PC-3 (cell line): Measurements from ENCODE around the gene PDZK1IP1. TPM values are rescaled to one million over a fixed set of nuclear protein-coding genes. Genes with fewer than 3 reads are reported as not detected.

Experiments
- ATAC-seq: fragments of 200-7000 bp; cut with Tn5 transposase; 2 replicates; pipeline ENCODE4 v1.9.1; 2020; ENCODE audit warnings: mild to moderate bottlenecking, moderate library complexity
- BruUV-seq: library from RNA; stranded (reverse); fragments of 400-500 nt; replicated peaks from 2 replicates; lab custom pipeline; 2021; lab: Mats Ljungman, UMichigan
- CTCF ChIA-PET: fragments of 300-600 bp; sonication (Branson Sonifier 250); formaldehyde crosslinking; loops from one replicate; lab custom pipeline; 2022; ENCODE audit warnings: antibody characterized with exemption; lab: Charles Lee
- POLR2A ChIA-PET: fragments of 300-600 bp; sonication (Branson Sonifier 250); formaldehyde crosslinking; loops from one replicate; lab custom pipeline; 2022; ENCODE audit warnings: antibody characterized with exemption; ENCODE audit not compliant: unreplicated experiment; lab: Charles Lee
- DNase-seq: peaks from one replicate; pipeline ENCODE4 v3.0.0-alpha.2; 2015
- H2AFZ ChIP-seq: fragments of 300-600 bp; sonication (generic); 2 replicates; pipeline ENCODE4 v1.6.0; 2016; ENCODE audit warnings: antibody characterized with exemption, low read length
- H3F3A ChIP-seq: fragments of 300-600 bp; sonication (generic); one replicate; pipeline ENCODE4 v1.6.0; 2017; ENCODE audit warnings: antibody characterized with exemption, low read length, control low read depth, mild to moderate bottlenecking; ENCODE audit not compliant: unreplicated experiment
- H3K27ac ChIP-seq: fragments of 300-600 bp; sonication (generic); 2 replicates; pipeline ENCODE4 v1.5.1; 2016; ENCODE audit warnings: mild to moderate bottlenecking, low read length
- H3K27me3 ChIP-seq: fragments of 300-600 bp; sonication (generic); 2 replicates; pipeline ENCODE4 v1.6.1; 2016; ENCODE audit warnings: low read length, mixed read lengths
- H3K36me3 ChIP-seq: fragments of 300-600 bp; sonication (generic); 2 replicates; pipeline ENCODE4 v1.6.1; 2016; ENCODE audit warnings: low read depth, mixed run types, low read length, mixed read lengths
- H3K4me1 ChIP-seq: fragments of 300-600 bp; sonication (generic); 2 replicates; pipeline ENCODE4 v1.5.1; 2016; ENCODE audit warnings: low read length; ENCODE audit not compliant: insufficient read depth
- H3K4me2 ChIP-seq: fragments of 300-600 bp; sonication (generic); 2 replicates; pipeline ENCODE4 v1.6.0; 2016; ENCODE audit warnings: low read length
- H3K4me3 ChIP-seq: fragments of 300-600 bp; sonication (generic); 2 replicates; pipeline ENCODE4 v1.5.1; 2016; ENCODE audit warnings: mild to moderate bottlenecking, low read length, mixed read lengths
- H3K79me2 ChIP-seq: fragments of 300-600 bp; sonication (generic); 2 replicates; pipeline ENCODE4 v1.6.1; 2017; ENCODE audit warnings: low read length, mixed read lengths
- H3K9ac ChIP-seq: fragments of 300-600 bp; sonication (generic); 2 replicates; pipeline ENCODE4 v1.6.0; 2016; ENCODE audit warnings: mild to moderate bottlenecking, low read length
- H3K9me2 ChIP-seq: fragments of 300-600 bp; sonication (generic); replicated peaks from 2 replicates; pipeline ENCODE4 v1.6.1; 2016; ENCODE audit warnings: mixed run types, low read length, mixed read lengths
- H3K9me3 ChIP-seq: fragments of 300-600 bp; sonication (generic); 2 replicates; pipeline ENCODE4 v1.6.1; 2016; ENCODE audit warnings: low read length, mixed read lengths
- H4K20me1 ChIP-seq: fragments of 300-600 bp; sonication (generic); 2 replicates; pipeline ENCODE4 v1.6.1; 2016; ENCODE audit warnings: low read length, mixed read lengths
- EZH2 ChIP-seq: fragments of 300-600 bp; sonication (generic); IDR thresholded peaks from one replicate; pipeline ENCODE4 v1.6.1; 2017; ENCODE audit warnings: antibody characterized with exemption, mild to moderate bottlenecking, low read length; ENCODE audit not compliant: unreplicated experiment
- EZH2phosphoT487 ChIP-seq: fragments of 300-600 bp; sonication (generic); IDR thresholded peaks from 2 replicates; pipeline ENCODE4 v1.6.1; 2018; ENCODE audit warnings: mild to moderate bottlenecking, antibody characterized with exemption, low read length, borderline replicate concordance
- intact Hi-C: fragments of 100-400 bp; cut with micrococcal nuclease; formaldehyde crosslinking; loops from 2 replicates; pipeline ENCODE4 v1.9.0; 2023
- total RNA-seq: library from RNA; depleted of rRNA; stranded (reverse); fragments of >200 nt; gene quantifications from 2 replicates; pipeline ENCODE4 v1.2.3, GENCODE V29; 2014
- TF ChIP-seq, protein P1 (sequence below): fragments of 300-600 bp; sonication (generic); conservative IDR thresholded peaks from 2 replicates; pipeline ENCODE4 v1.5.1; 2017; ENCODE audit warnings: antibody characterized with exemption, low read depth, mild to moderate bottlenecking, low read length

PDZK1IP1 gene
- total RNA-seq, 1 experiment from 2014 or later: not detected

DNA sequence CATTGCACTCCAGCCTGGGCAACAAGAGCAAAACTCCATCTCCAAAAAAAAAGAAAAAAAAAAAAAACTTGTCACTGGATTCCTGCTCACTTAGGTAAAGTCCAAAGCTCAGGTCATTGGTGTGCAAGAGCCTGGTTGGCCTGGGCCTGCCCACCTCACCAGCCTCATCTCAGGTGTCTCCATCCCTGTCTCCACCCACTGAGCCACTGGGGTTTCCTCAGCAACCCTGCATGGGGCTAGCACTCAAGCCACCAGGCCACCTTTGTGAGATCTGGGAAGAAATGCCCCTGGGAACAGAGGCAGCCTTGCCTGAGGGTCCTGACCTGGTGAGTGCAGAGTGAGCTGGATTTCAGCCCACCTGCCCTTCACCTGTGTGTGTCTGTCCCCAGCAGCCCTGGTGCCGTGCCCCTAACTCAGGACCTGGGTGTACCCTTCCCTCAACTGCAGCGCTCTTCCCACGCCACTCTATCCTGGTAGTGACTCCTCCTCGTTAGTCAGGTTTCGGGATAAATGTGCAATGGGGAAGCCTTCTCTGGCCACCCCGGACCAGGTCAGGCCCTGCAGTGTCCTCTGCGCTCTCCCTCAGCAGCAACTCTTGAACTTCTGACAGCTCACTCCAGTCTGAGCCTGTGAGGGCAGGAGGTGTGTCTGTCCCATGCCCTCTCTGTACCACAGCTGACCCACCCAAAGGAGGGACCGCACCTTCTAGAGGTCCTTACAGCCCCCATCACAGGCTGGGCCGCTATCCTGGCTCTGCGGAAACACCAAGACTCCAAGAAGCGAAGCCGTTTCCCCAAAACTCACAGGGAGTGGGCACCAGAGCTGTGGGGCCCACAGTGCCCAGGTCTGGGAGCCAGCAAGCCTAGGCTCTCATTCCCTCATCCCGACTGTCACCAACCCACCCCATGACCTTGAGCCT, 3.3 kb downstream of the PDZK1IP1 start:
- intact Hi-C loops: no loop called here
- POLR2A ChIA-PET: no interaction called here

DNA sequence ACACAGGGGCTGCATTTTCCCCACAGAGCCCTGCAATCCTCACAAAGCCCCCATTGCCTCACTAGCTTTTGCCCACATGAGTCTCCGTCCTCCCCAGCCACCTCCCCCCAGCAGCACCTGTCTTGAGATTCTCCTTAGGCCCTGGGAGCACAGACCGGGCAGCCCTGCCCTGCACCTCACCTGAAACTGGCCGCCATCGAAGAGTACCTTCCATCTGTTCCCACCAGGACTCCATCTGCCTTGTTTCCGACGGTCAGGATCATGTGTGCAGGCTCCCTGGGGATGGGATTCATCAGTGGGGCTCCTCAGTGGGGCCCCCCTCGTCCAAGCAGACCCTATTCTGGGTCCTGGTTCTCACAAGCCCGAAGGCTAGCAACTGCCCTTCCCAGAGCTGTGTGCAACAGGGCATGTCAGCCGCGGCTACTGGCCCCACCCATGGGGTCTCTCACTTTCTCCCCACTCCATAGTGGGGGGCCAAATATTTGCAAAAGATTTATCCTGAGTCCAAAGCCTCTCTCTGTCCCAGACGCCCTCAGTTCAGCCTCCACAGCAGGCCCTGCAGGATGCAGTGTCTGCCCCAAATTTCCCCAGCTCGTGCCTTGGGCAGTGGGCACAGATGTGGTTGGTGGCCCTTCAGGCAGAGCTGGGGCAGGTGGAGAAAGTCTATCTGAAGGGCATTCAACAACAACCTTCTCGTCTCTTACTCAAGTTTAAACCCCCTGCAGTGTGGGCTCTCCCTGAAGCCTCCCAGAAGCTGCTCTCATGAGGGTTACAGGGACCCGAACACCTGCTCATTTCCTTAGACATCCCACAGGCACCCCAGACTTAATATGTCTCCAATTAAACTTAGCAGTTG, 4.8 kb downstream of the PDZK1IP1 start:
- no peaks in the 10 kb centered on the region for H3F3A ChIP-seq
- H3K9ac ChIP-seq: no peak overlapping the region
- no peaks in the 10 kb centered on the region for H4K20me1 ChIP-seq
- no peak overlapping the region for H3K4me3 ChIP-seq
- no peak for ATAC-seq
- no peaks in the 10 kb centered on the region for H3K79me2 ChIP-seq
- no TSS peak for BruUV-seq
- intact Hi-C loops: no loop called here
- H3K4me1 ChIP-seq: peaks cover 3% of the 10 kb centered on the region
- ChIA-PET CTCF (interaction anchor here (0.6 kb wide), 1 partner anchor 165 kb away, joined by 3 read pairs; no protein-coding TSS in a partner anchor), POLR2A (no interaction called here)
- H2AFZ ChIP-seq: no peak overlapping the region
- no peak overlapping the region for H3K27ac ChIP-seq
- H3K9me2 ChIP-seq: no peaks in the 10 kb centered on the region
- TF ChIP-seq, protein P1, sequence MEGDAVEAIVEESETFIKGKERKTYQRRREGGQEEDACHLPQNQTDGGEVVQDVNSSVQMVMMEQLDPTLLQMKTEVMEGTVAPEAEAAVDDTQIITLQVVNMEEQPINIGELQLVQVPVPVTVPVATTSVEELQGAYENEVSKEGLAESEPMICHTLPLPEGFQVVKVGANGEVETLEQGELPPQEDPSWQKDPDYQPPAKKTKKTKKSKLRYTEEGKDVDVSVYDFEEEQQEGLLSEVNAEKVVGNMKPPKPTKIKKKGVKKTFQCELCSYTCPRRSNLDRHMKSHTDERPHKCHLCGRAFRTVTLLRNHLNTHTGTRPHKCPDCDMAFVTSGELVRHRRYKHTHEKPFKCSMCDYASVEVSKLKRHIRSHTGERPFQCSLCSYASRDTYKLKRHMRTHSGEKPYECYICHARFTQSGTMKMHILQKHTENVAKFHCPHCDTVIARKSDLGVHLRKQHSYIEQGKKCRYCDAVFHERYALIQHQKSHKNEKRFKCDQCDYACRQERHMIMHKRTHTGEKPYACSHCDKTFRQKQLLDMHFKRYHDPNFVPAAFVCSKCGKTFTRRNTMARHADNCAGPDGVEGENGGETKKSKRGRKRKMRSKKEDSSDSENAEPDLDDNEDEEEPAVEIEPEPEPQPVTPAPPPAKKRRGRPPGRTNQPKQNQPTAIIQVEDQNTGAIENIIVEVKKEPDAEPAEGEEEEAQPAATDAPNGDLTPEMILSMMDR: no peak
- TF ChIP-seq EZH2phosphoT487: no peak
- no peak for TF ChIP-seq EZH2
- no peak for DNase-seq
- H3K4me2 ChIP-seq: no peak overlapping the region
- H3K27me3 ChIP-seq: no peaks in the 10 kb centered on the region
- no peaks in the 10 kb centered on the region for H3K9me3 ChIP-seq
- no peaks in the 10 kb centered on the region for H3K36me3 ChIP-seq

More for the DNA sequence above, 3.3 kb downstream of the PDZK1IP1 start:
- H3K9me3 ChIP-seq: no peaks in the 10 kb centered on the region
- no peaks in the 10 kb centered on the region for H3K27me3 ChIP-seq
- no peak overlapping the region for H3K27ac ChIP-seq
- no peak for ATAC-seq
- no peaks in the 10 kb centered on the region for H3K36me3 ChIP-seq
- CTCF ChIA-PET: no interaction called here
- H4K20me1 ChIP-seq: no peaks in the 10 kb centered on the region
- no peak overlapping the region for H3K4me3 ChIP-seq
- no TSS peak for BruUV-seq
- H3F3A ChIP-seq: no peaks in the 10 kb centered on the region
- H3K4me2 ChIP-seq: no peak overlapping the region
- no peak for DNase-seq
- no peaks in the 10 kb centered on the region for H3K9me2 ChIP-seq
- H2AFZ ChIP-seq: no peak overlapping the region
- H3K4me1 ChIP-seq: no peaks in the 10 kb centered on the region
- TF ChIP-seq EZH2 (no peak), EZH2phosphoT487 (no peak)
- TF ChIP-seq, protein P1: no peak
- no peaks in the 10 kb centered on the region for H3K79me2 ChIP-seq
- H3K9ac ChIP-seq: no peak overlapping the region
